ENCODE data around the gene GNAQ.

GNAQ gene

DNA sequence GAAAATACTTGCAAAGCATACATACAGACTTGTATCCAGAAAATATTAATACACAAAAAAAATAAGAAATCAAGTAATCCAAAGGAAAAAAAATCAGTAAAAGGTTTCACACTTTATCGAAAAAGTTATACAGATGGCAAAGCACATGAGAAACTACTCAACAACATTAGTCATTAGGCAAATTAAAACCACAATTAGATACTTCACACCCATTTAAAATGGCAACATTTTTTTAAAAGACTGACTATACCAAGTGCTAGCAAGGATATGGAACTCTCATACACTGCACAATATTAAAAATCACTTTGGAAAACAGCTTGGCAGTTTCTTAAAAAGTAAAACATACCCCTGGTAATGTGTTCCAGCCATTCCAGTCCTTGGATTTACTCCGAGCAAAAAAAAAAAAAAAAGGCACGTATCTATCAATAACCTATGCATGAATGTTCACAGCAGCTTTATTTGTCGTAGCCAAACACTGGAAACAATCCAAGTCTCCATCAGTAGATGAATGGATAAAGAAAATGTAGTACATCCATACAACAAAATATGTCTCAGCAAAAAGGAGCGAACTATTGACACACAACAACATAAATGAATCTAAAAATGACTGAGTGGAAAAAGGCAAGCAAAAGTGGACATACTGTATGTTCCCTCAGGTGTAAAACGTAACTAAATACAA is 66.0 kb downstream of the GNAQ start:
- DNase-seq = no peak

- no peak for DNase-seq
Observed at GRCh38 chr9:77964258-77964657, 67.4 kb downstream of the GNAQ start.

DNA sequence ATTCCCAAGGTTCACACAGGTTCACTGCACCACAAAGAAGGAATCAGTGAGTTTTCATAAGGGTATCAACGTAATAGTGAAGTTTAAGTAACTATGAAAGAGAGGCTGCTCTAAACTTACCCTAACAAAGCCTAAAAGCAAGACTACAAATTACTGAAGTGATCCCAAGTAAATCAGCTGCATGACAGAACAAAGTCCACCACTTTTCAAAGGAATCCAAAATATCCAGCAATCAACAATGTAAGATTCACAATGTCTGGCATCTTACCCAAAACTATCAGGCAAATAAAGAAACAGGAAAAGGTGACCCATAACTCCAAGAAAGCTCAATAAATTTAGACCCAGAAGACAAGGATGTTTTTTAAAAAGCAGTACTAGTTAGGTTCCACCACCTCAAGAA is 70.1 kb downstream of the GNAQ start:
- DNase-seq = no peak

GRCh38 chr9:77960356-77961153 is 71.1 kb downstream of the GNAQ start:
- no peak for DNase-seq

- DNase-seq = no peak
Observed at GRCh38 chr9:77959803-77960202, 71.8 kb downstream of the GNAQ start.

DNA sequence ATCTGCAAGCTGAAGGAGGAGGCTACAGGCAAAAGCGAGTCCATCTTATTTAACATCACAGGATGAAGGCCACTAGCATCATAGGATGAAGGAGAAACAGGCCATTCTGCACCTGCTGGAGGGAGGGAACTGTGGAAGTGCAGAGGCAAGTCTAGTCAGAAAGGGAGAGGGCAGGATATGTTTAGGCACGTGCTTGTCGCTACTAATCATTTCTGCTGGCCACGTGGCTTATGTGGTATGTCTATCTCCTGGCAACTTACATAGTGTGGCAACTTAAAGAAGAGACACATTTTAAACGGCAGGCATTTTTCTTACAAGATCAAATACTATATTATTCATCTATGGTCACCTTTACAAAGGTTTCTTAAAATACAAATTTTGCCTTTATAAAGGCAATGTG is 74.0 kb downstream of the GNAQ start:
- no peak for DNase-seq

GRCh38 chr9:77956555-77956954 is 75.1 kb downstream of the GNAQ start:
- no peak for DNase-seq

GRCh38 chr9:77954666-77955015 is 77.0 kb downstream of the GNAQ start:
- no peak for DNase-seq

DNA sequence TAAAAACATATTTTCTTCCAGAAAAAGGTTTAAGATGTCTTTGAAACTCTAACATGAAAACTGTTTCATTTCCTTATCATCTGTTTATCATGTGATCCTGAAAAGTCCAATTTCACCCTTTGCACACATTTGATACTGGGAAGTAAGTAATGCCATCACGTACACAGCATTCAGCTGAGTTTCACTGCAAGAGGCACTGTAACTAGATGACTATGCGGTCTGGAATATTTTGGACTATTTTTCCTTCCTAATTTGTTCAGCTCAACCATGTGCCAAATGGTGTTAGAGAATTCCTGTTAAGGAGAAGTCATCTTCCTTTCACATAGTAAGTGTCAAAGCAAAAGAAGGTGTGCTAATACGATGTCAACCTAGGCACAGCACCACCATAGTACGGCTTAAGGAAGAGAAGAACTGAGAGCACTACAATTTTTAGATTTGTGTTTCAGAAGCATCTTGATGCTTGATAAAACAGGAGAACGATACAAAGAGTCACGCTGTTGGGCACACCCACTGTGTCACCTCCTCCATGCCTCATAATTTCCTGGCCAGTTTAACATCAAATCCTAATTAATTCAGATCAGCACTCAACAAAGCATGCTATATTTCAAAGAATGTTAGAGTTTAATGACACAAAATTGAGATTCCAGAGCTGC is 77.5 kb downstream of the GNAQ start:
- no peak for DNase-seq

DNA sequence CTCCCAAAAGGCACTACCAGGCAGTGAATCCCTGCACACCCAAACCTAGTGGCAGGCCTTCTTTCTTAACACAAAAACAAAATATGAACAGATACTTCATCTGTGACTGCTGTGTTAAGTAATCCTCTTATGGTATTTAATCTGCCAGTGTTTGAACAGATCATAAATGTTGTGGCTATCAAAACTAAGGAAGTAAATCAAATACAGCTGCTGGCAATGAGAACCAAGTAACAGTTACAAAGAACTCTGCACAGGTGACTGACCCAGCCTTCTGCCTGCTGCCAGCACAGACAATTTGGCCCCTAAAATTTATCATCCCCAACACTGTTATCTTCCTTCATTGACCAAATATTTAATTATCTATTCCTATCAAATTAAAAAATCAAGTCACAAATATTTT is 78.0 kb downstream of the GNAQ start:
- DNase-seq = no peak

DNA sequence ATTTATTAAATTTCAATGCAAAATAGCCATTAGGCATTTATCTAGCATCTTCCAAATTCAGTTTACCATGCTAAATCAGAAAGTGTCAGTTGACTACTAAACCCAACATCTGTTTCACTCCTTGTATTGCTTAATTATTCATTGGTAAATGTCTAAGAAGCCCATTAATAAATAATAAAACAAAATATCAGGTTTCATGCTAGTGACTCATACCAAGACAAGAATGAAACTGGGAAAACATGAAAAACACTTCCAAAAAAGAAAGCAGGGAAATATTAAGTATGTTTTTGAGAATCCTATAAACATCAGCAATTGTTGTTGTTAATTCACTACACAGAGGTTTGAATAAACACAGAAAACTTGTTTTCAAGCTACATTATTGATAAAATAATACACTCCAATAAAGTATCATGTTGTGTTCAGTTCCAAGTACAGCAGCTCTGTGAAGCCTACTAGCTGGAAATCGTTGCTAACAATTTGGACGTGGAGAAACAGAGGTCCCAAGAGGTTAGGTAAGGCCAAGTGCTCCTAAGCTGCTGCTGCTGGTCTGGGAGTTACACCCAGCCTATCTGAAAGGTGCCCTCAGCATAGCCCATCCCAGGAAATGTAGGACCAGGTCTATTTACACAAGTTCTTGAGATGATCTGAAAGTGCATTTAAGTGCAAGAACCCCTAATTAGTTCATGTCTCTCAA is 78.8 kb downstream of the GNAQ start:
- no peak for DNase-seq

DNA sequence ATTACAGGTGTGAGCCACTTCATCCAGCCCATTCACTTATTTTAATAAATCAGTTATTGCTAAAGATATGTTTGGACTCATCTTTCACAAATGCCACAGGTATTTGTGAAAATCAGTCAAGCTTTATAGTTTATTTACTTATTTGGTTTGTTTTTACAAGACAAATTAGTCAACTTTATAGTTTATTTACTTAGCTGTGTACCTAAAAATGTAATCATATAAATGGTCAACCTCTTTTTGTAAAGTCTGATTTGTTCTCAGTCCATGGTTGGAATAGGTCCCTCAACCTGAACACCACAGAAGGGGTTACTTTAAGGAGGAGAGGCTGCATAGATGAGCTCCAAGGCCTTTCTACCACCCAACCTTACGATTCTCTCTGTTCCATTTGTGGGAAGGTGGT is 80.2 kb downstream of the GNAQ start:
- DNase-seq = no peak

- no peak for DNase-seq
Observed at GRCh38 chr9:77949751-77950436, 81.7 kb downstream of the GNAQ start.

- DNase-seq = no peak
Observed at GRCh38 chr9:77947651-77948050, 84.0 kb downstream of the GNAQ start.

- DNase-seq = no peak
Observed at GRCh38 chr9:77946969-77947620, 84.5 kb downstream of the GNAQ start.

- no peak for DNase-seq
Observed at GRCh38 chr9:77946296-77946695, 85.3 kb downstream of the GNAQ start.

DNA sequence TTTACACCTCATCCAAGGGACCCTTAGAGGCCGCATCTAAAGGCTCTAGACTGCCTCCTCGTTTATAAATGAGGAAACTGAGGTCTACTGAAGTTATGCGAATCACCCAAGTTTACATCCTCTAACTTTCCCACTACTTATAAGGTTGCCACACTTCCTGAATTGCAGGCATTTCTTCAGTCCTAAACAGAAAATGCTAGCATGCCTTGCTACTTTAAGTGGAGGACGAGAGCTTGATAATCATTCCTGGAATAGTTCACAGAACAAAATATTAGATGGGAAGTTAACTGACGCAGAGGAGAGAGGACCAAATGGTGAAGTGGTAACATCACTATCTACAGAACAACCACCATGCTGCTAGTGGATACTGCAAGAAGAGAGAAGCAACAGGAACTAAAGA is 85.8 kb downstream of the GNAQ start:
- no peak for DNase-seq

- DNase-seq = no peak
Observed at GRCh38 chr9:77944556-77945243, 86.9 kb downstream of the GNAQ start.

- no peak for DNase-seq
Observed at GRCh38 chr9:77943057-77943456, 88.6 kb downstream of the GNAQ start.

DNA sequence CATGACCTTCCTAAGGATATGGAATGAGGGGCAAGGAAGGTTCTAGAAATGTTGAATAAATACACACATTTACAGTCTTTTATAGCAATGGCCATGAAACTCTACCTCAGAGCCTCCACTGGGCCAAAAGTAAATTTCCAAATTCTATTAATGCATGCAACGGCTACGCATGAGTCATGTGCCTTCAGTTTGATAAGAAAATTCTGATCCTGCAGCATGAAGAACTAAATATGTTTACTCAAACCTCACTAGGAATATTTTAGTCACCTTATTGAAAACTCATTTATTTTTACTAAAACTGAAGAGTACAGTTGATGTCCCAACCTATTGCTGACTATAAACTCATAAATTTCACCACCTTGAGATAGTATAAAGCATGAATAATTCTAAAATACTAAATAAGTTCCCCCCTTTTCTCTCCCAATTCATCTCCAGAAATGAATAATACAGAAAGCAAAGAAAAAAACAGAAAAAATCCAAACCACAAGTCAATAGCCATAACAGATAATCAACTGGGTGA is 92.4 kb downstream of the GNAQ start:
- DNase-seq = no peak

- DNase-seq = no peak
Observed at GRCh38 chr9:77938163-77938562, 93.4 kb downstream of the GNAQ start.

DNA sequence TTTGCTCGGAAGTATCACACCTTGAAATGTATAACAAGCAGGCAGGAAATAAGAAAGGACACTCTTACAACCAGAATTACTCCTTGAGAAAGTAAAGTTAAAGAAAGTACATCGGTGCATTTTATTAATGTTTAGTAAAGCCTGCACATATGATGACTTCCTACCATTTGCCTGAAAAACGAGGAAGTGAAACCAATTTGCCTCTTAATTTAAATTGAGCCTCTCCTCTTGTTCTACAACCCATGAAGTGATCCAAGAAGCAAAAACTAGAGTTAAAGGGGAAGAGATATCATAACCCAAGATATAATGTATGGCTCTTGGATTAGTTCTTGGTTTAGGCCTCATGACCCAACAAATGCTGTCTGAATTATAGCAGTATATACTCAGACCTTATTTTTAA is 95.6 kb downstream of the GNAQ start:
- no peak for DNase-seq

All from NCI-H526 (cell line).